ENCODE results near the gene SOX6.

SOX6 gene

DNA sequence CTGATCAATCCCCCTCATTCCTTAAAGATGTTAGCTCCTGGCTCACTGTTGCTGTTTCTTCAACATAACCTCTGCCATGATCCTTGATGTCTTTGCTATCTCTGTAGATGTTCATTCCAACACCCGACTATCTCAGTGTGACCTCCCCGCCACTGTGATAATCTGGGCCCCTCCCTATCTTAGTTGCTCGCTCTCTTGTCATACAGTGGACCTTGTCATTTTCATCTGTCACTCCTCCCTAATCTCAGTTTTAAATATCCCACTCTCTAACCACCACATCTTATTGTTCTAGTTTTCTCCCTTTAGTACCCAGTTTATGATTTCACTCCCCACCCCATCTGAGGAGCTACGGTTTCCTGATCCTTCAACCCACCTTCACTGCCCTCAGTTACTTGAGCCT is 379.2 kb downstream of the SOX6 start:
- Histone ChIP-seq H3K27ac (ENCODE audit: low read length) (no peak overlapping the region), H3K9ac (ENCODE audit: low read length in 2 of 2) (no peak overlapping the region), H3K4me3 (ENCODE audit: low read length in 2 of 2) (no peak overlapping the region), H3K27me3 (ENCODE audit: control insufficient read depth in 1 of 2, insufficient read depth in 2 of 2, low read length in 2 of 2) (no peaks in the 10 kb centered on the region), H3K36me3 (ENCODE audit: control insufficient read depth in 2 of 2, insufficient read depth in 2 of 2, low read length in 2 of 2) (no peaks in the 10 kb centered on the region), H3K4me1 (ENCODE audit: control insufficient read depth, insufficient read depth, low read length) (no peaks in the 10 kb centered on the region), H3K9me3 (ENCODE audit: control insufficient read depth in 2 of 2, low read length in 2 of 2) (no peaks in the 10 kb centered on the region)

- Histone ChIP-seq H3K9ac (ENCODE audit: low read length in 2 of 2) (no peak overlapping the region), H3K4me1 (ENCODE audit: control insufficient read depth, insufficient read depth, low read length) (no peaks in the 10 kb centered on the region), H3K36me3 (ENCODE audit: control insufficient read depth in 2 of 2, insufficient read depth in 2 of 2, low read length in 2 of 2) (no peaks in the 10 kb centered on the region), H3K4me3 (ENCODE audit: low read length in 2 of 2) (no peak overlapping the region), H3K9me3 (ENCODE audit: control insufficient read depth in 2 of 2, low read length in 2 of 2) (no peaks in the 10 kb centered on the region), H3K27ac (ENCODE audit: low read length) (no peak overlapping the region), H3K27me3 (ENCODE audit: control insufficient read depth in 1 of 2, insufficient read depth in 2 of 2, low read length in 2 of 2) (no peaks in the 10 kb centered on the region)
Observed at GRCh38 chr11:15976433-15977045, 379.8 kb downstream of the SOX6 start.

DNA sequence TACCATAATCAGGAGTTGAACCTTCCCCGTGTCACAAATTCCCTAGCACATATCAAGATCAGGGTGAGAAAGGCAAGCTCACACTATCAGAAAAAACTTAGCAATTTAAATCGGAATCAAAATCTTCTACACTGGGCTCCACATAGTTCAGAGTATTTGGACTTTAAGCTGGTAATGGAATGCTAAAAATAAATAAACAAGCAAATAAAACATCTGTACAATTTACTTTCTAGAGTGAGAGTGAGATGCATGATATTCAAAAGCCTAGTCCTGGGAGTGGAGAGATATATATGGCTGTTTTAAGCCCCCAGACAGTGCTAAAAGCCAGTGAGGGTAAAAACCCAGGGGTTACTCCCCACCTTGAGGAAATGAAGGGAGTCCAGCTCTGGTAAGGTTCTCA is 380.6 kb downstream of the SOX6 start:
- H3K4me3 ChIP-seq (ENCODE audit: low read length in 2 of 2), result no peak overlapping the region
- H3K4me1 ChIP-seq (ENCODE audit: control insufficient read depth, insufficient read depth, low read length), result no peaks in the 10 kb centered on the region
- H3K27ac ChIP-seq (ENCODE audit: low read length), result no peak overlapping the region
- H3K27me3 ChIP-seq (ENCODE audit: control insufficient read depth in 1 of 2, insufficient read depth in 2 of 2, low read length in 2 of 2), result no peaks in the 10 kb centered on the region
- no peaks in the 10 kb centered on the region for H3K9me3 ChIP-seq (ENCODE audit: control insufficient read depth in 2 of 2, low read length in 2 of 2)
- H3K9ac ChIP-seq (ENCODE audit: low read length in 2 of 2), result no peak overlapping the region
- no peaks in the 10 kb centered on the region for H3K36me3 ChIP-seq (ENCODE audit: control insufficient read depth in 2 of 2, insufficient read depth in 2 of 2, low read length in 2 of 2)

DNA sequence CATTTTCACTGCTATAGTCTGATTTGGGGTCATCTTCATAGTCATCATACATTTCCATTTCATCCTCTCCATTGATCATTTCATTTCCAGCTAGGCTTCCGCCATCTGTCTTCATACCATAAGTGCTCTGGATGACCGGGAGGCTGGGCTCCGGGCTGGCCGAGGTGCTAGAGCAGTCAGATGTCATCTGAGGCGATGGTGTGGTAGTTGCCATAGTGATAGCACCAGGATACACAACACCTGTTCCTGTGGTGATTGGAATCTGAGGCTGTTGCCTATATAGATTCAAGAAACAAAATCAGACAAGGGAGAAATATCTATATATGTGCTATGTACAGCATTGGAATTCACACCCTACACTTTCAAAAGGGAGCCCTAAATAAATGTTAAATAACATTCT is 383.5 kb downstream of the SOX6 start:
- Histone ChIP-seq H3K9me3 (ENCODE audit: control insufficient read depth in 2 of 2, low read length in 2 of 2) (no peaks in the 10 kb centered on the region), H3K4me1 (ENCODE audit: control insufficient read depth, insufficient read depth, low read length) (peaks cover 9% of the 10 kb centered on the region), H3K9ac (ENCODE audit: low read length in 2 of 2) (no peak overlapping the region), H3K4me3 (ENCODE audit: low read length in 2 of 2) (no peak overlapping the region), H3K36me3 (ENCODE audit: control insufficient read depth in 2 of 2, insufficient read depth in 2 of 2, low read length in 2 of 2) (no peaks in the 10 kb centered on the region), H3K27ac (ENCODE audit: low read length) (no peak overlapping the region), H3K27me3 (ENCODE audit: control insufficient read depth in 1 of 2, insufficient read depth in 2 of 2, low read length in 2 of 2) (no peaks in the 10 kb centered on the region)

- H3K27ac ChIP-seq (ENCODE audit: low read length), result no peak overlapping the region
- no peaks in the 10 kb centered on the region for H3K9me3 ChIP-seq (ENCODE audit: control insufficient read depth in 2 of 2, low read length in 2 of 2)
- H3K4me3 ChIP-seq (ENCODE audit: low read length in 2 of 2), result no peak overlapping the region
- no peak overlapping the region for H3K9ac ChIP-seq (ENCODE audit: low read length in 2 of 2)
- H3K36me3 ChIP-seq (ENCODE audit: control insufficient read depth in 2 of 2, insufficient read depth in 2 of 2, low read length in 2 of 2), result no peaks in the 10 kb centered on the region
- no peaks in the 10 kb centered on the region for H3K27me3 ChIP-seq (ENCODE audit: control insufficient read depth in 1 of 2, insufficient read depth in 2 of 2, low read length in 2 of 2)
- H3K4me1 ChIP-seq (ENCODE audit: control insufficient read depth, insufficient read depth, low read length), result peaks cover 9% of the 10 kb centered on the region
Observed at GRCh38 chr11:15971215-15971546, 385.2 kb downstream of the SOX6 start.

DNA sequence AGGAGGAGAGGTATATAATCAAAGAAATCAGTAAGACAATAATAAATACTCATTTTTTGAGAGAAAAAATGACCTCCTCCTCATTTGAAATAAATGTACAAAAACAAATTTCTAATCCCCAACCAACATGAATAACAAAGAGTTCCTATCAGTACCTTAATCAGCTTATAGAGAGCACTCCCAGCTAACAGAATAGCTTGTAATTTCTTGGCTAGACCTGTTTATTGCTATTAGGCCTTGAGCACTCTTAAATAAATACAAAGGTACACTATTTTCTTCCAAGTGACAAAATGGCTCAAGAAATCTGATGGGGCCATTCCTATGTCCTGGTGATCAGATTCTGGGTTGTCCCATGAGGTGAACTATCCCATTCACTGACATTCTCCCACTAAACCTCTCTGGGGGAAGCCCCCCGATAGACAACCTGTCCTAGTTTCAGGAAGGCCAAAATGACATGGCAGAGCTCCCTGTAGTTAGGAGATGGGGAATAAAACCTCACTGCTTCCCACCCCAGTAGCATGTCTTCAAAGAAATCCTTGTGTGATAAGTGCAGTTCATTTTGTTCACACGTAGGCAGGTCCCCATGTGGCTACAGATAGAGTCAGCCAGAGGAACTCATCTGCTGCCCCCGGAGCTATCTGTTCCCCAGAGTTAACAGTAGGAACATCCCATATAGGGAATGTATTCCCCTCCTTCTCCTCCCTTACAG is 385.7 kb downstream of the SOX6 start:
- H3K9ac ChIP-seq (ENCODE audit: low read length in 2 of 2), result no peak overlapping the region
- H3K4me1 ChIP-seq (ENCODE audit: control insufficient read depth, insufficient read depth, low read length), result peaks cover 9% of the 10 kb centered on the region
- H3K4me3 ChIP-seq (ENCODE audit: low read length in 2 of 2), result no peak overlapping the region
- H3K27me3 ChIP-seq (ENCODE audit: control insufficient read depth in 1 of 2, insufficient read depth in 2 of 2, low read length in 2 of 2), result no peaks in the 10 kb centered on the region
- H3K36me3 ChIP-seq (ENCODE audit: control insufficient read depth in 2 of 2, insufficient read depth in 2 of 2, low read length in 2 of 2), result no peaks in the 10 kb centered on the region
- H3K27ac ChIP-seq (ENCODE audit: low read length), result no peak overlapping the region
- no peaks in the 10 kb centered on the region for H3K9me3 ChIP-seq (ENCODE audit: control insufficient read depth in 2 of 2, low read length in 2 of 2)

DNA sequence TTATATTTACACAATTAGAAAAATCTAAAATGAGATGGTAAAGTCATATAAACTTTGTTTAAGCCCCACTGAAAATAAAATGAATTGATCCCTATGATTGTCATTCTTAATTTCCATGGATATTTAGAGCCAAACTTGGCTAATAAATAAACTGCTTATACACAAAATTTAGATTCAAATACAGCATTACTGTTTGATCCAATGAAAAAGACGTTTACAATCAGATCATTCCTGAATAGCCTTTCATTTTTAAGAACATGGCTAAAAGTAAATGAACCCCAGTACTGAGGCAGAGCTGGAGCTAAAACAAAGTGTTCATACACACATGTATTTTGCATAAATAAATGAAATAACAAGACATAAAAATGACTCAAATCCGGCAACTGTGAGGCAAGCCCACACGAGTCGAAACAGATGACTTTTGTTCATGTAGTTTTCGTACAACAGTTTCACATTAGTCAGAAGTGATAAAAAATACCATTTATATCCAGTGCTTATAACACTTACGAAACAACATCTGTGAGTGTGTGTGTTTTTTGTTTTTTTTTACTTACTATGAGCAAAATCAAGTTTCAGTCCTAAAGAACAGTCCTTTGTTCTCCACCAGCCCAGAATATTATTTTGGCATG is 386.5 kb downstream of the SOX6 start:
- no peak overlapping the region for H3K4me3 ChIP-seq (ENCODE audit: low read length in 2 of 2)

DNA sequence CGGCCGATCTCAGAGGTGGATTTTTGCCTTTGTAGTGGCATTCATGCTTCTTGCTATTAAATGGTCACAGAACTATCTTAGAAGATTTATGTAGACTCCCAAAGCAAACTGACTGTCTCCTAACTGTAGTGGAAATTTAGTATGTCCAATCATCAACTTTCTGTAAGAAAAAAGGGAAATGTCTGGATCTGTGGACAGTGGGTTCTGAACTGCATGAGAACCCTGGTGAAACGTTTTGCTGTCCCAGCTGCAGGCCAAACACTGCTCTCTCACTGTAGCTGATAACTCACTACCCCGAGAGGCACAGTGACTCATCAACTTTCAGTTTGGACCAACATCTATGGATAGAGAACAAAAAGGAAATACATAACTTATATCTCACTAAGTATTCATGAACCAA is 387.1 kb downstream of the SOX6 start:
- Histone ChIP-seq H3K4me3 (ENCODE audit: low read length in 2 of 2) (peak overlapping the region in 1 of 2 donors; percentile 1), H3K4me1 (ENCODE audit: control insufficient read depth, insufficient read depth, low read length) (peaks cover 9% of the 10 kb centered on the region), H3K36me3 (ENCODE audit: control insufficient read depth in 2 of 2, insufficient read depth in 2 of 2, low read length in 2 of 2) (no peaks in the 10 kb centered on the region), H3K27ac (ENCODE audit: low read length) (peak overlapping the region; percentile 18), H3K9ac (ENCODE audit: low read length in 2 of 2) (peak overlapping the region in 1 of 2 donors; percentile 8), H3K27me3 (ENCODE audit: control insufficient read depth in 1 of 2, insufficient read depth in 2 of 2, low read length in 2 of 2) (no peaks in the 10 kb centered on the region), H3K9me3 (ENCODE audit: control insufficient read depth in 2 of 2, low read length in 2 of 2) (no peaks in the 10 kb centered on the region)

More for the DNA sequence above, 386.5 kb downstream of the SOX6 start:
- H3K9ac ChIP-seq (ENCODE audit: low read length in 2 of 2), result no peak overlapping the region
- peaks cover 9% of the 10 kb centered on the region for H3K4me1 ChIP-seq (ENCODE audit: control insufficient read depth, insufficient read depth, low read length)
- no peaks in the 10 kb centered on the region for H3K9me3 ChIP-seq (ENCODE audit: control insufficient read depth in 2 of 2, low read length in 2 of 2)
- H3K27ac ChIP-seq (ENCODE audit: low read length), result no peak overlapping the region
- H3K36me3 ChIP-seq (ENCODE audit: control insufficient read depth in 2 of 2, insufficient read depth in 2 of 2, low read length in 2 of 2), result no peaks in the 10 kb centered on the region
- no peaks in the 10 kb centered on the region for H3K27me3 ChIP-seq (ENCODE audit: control insufficient read depth in 1 of 2, insufficient read depth in 2 of 2, low read length in 2 of 2)

DNA sequence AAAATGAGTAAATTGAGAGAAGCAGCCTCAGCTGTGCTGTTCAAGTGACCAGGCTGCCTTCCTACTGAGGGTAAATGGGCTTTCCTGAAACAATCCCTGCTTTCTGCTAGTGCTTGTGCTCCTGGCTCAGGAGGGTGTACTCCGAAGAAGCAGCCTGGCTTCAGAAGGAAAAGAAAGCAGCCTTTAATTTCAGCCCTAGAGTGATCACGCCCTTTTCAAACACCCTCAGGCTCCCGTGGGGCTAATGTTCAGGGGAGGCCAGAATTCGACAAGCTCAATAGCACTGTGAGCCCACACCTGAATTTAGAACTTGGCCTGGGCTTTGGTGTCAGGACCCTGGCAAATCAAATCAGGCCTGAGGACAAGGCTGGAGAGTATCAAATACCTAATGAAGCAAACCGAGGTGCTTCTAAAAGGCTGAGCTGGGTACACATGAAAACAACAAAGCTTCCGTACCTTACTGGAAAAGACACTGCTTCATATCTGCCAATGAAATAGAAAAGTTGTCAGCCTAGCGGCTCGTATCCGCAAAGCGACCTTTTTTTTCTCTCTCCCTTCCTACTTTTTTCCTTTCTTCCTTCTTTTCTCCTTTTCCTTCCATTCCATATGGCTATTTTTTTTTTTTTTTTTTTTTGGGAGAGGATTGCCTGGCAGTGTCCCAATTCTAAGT is 387.8 kb downstream of the SOX6 start:
- H3K27ac ChIP-seq (ENCODE audit: low read length), result peak overlapping the region; percentile 73
- H3K9me3 ChIP-seq (ENCODE audit: control insufficient read depth in 2 of 2, low read length in 2 of 2), result no peaks in the 10 kb centered on the region
- peak overlapping the region; percentile 8 to 48 for H3K9ac ChIP-seq (ENCODE audit: low read length in 2 of 2)
- no peaks in the 10 kb centered on the region for H3K27me3 ChIP-seq (ENCODE audit: control insufficient read depth in 1 of 2, insufficient read depth in 2 of 2, low read length in 2 of 2)
- H3K4me1 ChIP-seq (ENCODE audit: control insufficient read depth, insufficient read depth, low read length), result peaks cover 9% of the 10 kb centered on the region
- no peaks in the 10 kb centered on the region for H3K36me3 ChIP-seq (ENCODE audit: control insufficient read depth in 2 of 2, insufficient read depth in 2 of 2, low read length in 2 of 2)
- H3K4me3 ChIP-seq (ENCODE audit: low read length in 2 of 2), result no peak overlapping the region

GRCh38 chr11:15967966-15968365 is 388.4 kb downstream of the SOX6 start:
- Histone ChIP-seq H3K27me3 (ENCODE audit: control insufficient read depth in 1 of 2, insufficient read depth in 2 of 2, low read length in 2 of 2) (no peaks in the 10 kb centered on the region), H3K4me3 (ENCODE audit: low read length in 2 of 2) (no peak overlapping the region), H3K36me3 (ENCODE audit: control insufficient read depth in 2 of 2, insufficient read depth in 2 of 2, low read length in 2 of 2) (no peaks in the 10 kb centered on the region), H3K4me1 (ENCODE audit: control insufficient read depth, insufficient read depth, low read length) (peaks cover 9% of the 10 kb centered on the region), H3K9me3 (ENCODE audit: control insufficient read depth in 2 of 2, low read length in 2 of 2) (no peaks in the 10 kb centered on the region), H3K9ac (ENCODE audit: low read length in 2 of 2) (peak overlapping the region in 1 of 2 donors; percentile 8), H3K27ac (ENCODE audit: low read length) (peak overlapping the region; percentile 73)
